Measurements from ENCODE around the gene RIPK3. TPM values are rescaled to one million over a fixed set of nuclear protein-coding genes. Genes with fewer than 3 reads are reported as not detected.

The RIPK3 gene
- total RNA-seq, 1 donor from 2014 or later = 0.95 TPM

DNA sequence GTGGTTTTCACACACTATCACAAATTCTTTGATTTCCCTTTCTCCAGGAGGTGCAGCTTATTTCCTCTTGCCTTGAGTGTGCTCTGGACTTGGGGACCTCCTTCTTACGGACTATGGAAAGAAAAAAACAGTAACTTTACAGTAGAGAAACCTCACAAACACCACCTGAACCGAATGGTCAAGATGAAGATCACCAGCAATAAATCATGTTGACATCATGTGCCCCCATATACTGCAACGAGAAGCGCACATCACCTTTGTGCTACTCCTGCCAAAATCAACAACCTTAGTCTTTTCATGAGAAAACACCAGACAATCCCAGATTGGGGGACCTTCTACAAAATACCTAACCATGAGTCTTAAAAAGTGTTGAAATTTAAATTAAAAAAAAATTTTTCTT is 45.7 kb upstream of the RIPK3 start:
- TF ChIP-seq CTCF (IDR thresholded peaks at IDR 0.05; ENCODE audit: insufficient read depth, low read depth, low read length) (no peak), EZH2 (IDR thresholded peaks at IDR 0.05; ENCODE audit: insufficient read depth, low read length) (no peak)
- no peaks in the 10 kb centered on the region for H3K4me1 Mint-ChIP-seq (ENCODE audit: low read depth, unreplicated experiment)
- no peak overlapping the region for H3K27ac ChIP-seq (ENCODE audit: low read depth, low read length)
- no peaks in the 10 kb centered on the region for H4K20me1 ChIP-seq (ENCODE audit: insufficient read depth, low read length)
- H3K36me3 ChIP-seq (ENCODE audit: insufficient read depth, low read length) = no peaks in the 10 kb centered on the region
- H3K4me3 Mint-ChIP-seq (ENCODE audit: unreplicated experiment) = no peak overlapping the region
- H3K4me1 ChIP-seq (ENCODE audit: insufficient read depth, low read length) = no peaks in the 10 kb centered on the region
- no peak overlapping the region for H3K9ac ChIP-seq (ENCODE audit: low read length)
- FAIRE-seq (no peak), DNase-seq (ENCODE audit: low read depth) (no peak)
- no peaks in the 10 kb centered on the region for H3K36me3 Mint-ChIP-seq (ENCODE audit: low read depth, unreplicated experiment)
- peaks cover 7% of the 10 kb centered on the region for H3K27me3 ChIP-seq (ENCODE audit: insufficient read depth, low read length)
- peaks cover 2% of the 10 kb centered on the region for H3K9me3 Mint-ChIP-seq (ENCODE audit: unreplicated experiment)
- no peak overlapping the region for H3K4me2 ChIP-seq (ENCODE audit: low read length)
- no peaks in the 10 kb centered on the region for H3K79me2 ChIP-seq (ENCODE audit: insufficient read depth, low read length)
- H3K4me3 ChIP-seq (ENCODE audit: insufficient read depth, low read depth, low read length) = no peak overlapping the region
- peaks cover 2% of the 10 kb centered on the region for H3K9me3 ChIP-seq (ENCODE audit: insufficient read depth, low read depth, low read length)
- H3K27ac Mint-ChIP-seq (ENCODE audit: unreplicated experiment) = no peak overlapping the region
- no peak overlapping the region for H2AFZ ChIP-seq (ENCODE audit: low read depth, low read length)
- H3K27me3 Mint-ChIP-seq (ENCODE audit: low read depth, unreplicated experiment) = peaks cover 3% of the 10 kb centered on the region

DNA sequence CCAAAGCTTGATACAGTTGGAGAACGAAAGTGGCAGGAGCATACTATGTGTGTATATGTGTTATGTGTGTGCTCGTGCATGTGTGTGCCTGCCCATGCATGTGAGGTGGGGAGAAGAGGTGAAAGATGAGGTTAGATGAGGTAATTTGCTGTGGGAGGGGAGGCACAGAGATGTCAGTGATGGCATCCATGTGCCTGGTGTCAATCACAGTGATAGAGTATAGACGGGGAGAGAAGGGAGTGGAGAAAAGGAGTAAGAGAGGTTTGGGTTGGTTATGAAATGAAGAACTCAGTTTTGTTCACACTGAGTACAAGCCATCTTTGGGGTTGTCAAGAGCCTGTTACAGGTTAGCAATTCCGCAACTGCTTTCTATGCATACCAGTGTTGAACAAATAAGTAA is 44.4 kb upstream of the RIPK3 start:
- no peak overlapping the region for H3K4me3 ChIP-seq (ENCODE audit: insufficient read depth, low read depth, low read length)
- no peak for TF ChIP-seq EZH2 (IDR thresholded peaks at IDR 0.05; ENCODE audit: insufficient read depth, low read length)
- TF ChIP-seq CTCF (IDR thresholded peaks at IDR 0.05; ENCODE audit: insufficient read depth, low read depth, low read length) = no peak
- no peaks in the 10 kb centered on the region for H4K20me1 ChIP-seq (ENCODE audit: insufficient read depth, low read length)
- H3K27me3 Mint-ChIP-seq (ENCODE audit: low read depth, unreplicated experiment) = peaks cover 3% of the 10 kb centered on the region
- FAIRE-seq (no peak), DNase-seq (ENCODE audit: low read depth) (no peak)
- no peak overlapping the region for H3K4me2 ChIP-seq (ENCODE audit: low read length)
- H3K27ac Mint-ChIP-seq (ENCODE audit: unreplicated experiment) = no peak overlapping the region
- H3K27me3 ChIP-seq (ENCODE audit: insufficient read depth, low read length) = peaks cover 7% of the 10 kb centered on the region
- H3K4me3 Mint-ChIP-seq (ENCODE audit: unreplicated experiment) = no peak overlapping the region
- no peak overlapping the region for H2AFZ ChIP-seq (ENCODE audit: low read depth, low read length)
- peaks cover 2% of the 10 kb centered on the region for H3K9me3 Mint-ChIP-seq (ENCODE audit: unreplicated experiment)
- no peaks in the 10 kb centered on the region for H3K79me2 ChIP-seq (ENCODE audit: insufficient read depth, low read length)
- H3K9ac ChIP-seq (ENCODE audit: low read length) = no peak overlapping the region
- no peaks in the 10 kb centered on the region for H3K4me1 Mint-ChIP-seq (ENCODE audit: low read depth, unreplicated experiment)
- H3K9me3 ChIP-seq (ENCODE audit: insufficient read depth, low read depth, low read length) = peaks cover 2% of the 10 kb centered on the region
- H3K36me3 Mint-ChIP-seq (ENCODE audit: low read depth, unreplicated experiment) = no peaks in the 10 kb centered on the region
- no peaks in the 10 kb centered on the region for H3K36me3 ChIP-seq (ENCODE audit: insufficient read depth, low read length)
- no peak overlapping the region for H3K27ac ChIP-seq (ENCODE audit: low read depth, low read length)
- H3K4me1 ChIP-seq (ENCODE audit: insufficient read depth, low read length) = no peaks in the 10 kb centered on the region

- Mint-ChIP-seq H3K27ac (ENCODE audit: unreplicated experiment) (no peak overlapping the region), H3K4me1 (ENCODE audit: low read depth, unreplicated experiment) (peaks cover 3% of the 10 kb centered on the region), H3K27me3 (ENCODE audit: low read depth, unreplicated experiment) (peaks cover 3% of the 10 kb centered on the region), H3K9me3 (ENCODE audit: unreplicated experiment) (peaks cover 2% of the 10 kb centered on the region), H3K36me3 (ENCODE audit: low read depth, unreplicated experiment) (peaks cover 10% of the 10 kb centered on the region), H3K4me3 (ENCODE audit: unreplicated experiment) (no peak overlapping the region)
- Histone ChIP-seq H3K4me2 (ENCODE audit: low read length) (no peak overlapping the region), H3K36me3 (ENCODE audit: insufficient read depth, low read length) (no peaks in the 10 kb centered on the region), H3K9me3 (ENCODE audit: insufficient read depth, low read depth, low read length) (peaks cover 2% of the 10 kb centered on the region), H4K20me1 (ENCODE audit: insufficient read depth, low read length) (no peaks in the 10 kb centered on the region), H3K79me2 (ENCODE audit: insufficient read depth, low read length) (no peaks in the 10 kb centered on the region), H3K4me3 (ENCODE audit: insufficient read depth, low read depth, low read length) (no peak overlapping the region), H3K9ac (ENCODE audit: low read length) (no peak overlapping the region), H3K27ac (ENCODE audit: low read depth, low read length) (no peak overlapping the region), H3K27me3 (ENCODE audit: insufficient read depth, low read length) (peaks cover 7% of the 10 kb centered on the region), H2AFZ (ENCODE audit: low read depth, low read length) (no peak overlapping the region), H3K4me1 (ENCODE audit: insufficient read depth, low read length) (no peaks in the 10 kb centered on the region)
- no peak for DNase-seq (ENCODE audit: low read depth)
- TF ChIP-seq EZH2 (IDR thresholded peaks at IDR 0.05; ENCODE audit: insufficient read depth, low read length) (no peak), CTCF (IDR thresholded peaks at IDR 0.05; ENCODE audit: insufficient read depth, low read depth, low read length) (no peak)
- no peak for FAIRE-seq
Measured at GRCh38 chr14:24382064-24382371, 42.2 kb upstream of the RIPK3 start.

Measured in astrocyte (in vitro differentiated cells and primary cell).